HepG2 (cell line): ENCODE measurements around the gene EPN2. TPM values are rescaled to one million over a fixed set of nuclear protein-coding genes. Genes with fewer than 3 reads are reported as not detected.
A peak's percentile ranks its signal among the peaks of the same experiment; 100 is the strongest.

Experiments
- ATRX ChIP-seq: sonication (generic); formaldehyde crosslinking; IDR thresholded peaks from 2 replicates; pipeline ENCODE4 v1.4.0; 2020; ENCODE audit warnings: missing genetic modification reagents, borderline replicate concordance
- ERF ChIP-seq: IDR thresholded peaks from 2 replicates; pipeline ENCODE4 v1.6.1; 2018; ENCODE audit warnings: missing biosample characterization, missing genetic modification reagents
- GFI1 ChIP-seq: sonication (generic); formaldehyde crosslinking; IDR thresholded peaks from 2 replicates; pipeline ENCODE4 v1.5.0; 2020; ENCODE audit warnings: missing genetic modification reagents, mild to moderate bottlenecking, borderline replicate concordance
- HDAC2 ChIP-seq: sonication (generic); formaldehyde crosslinking; IDR thresholded peaks from 2 replicates; pipeline ENCODE4 v1.4.0; 2020; ENCODE audit warnings: missing genetic modification reagents
- HDAC6 ChIP-seq: fragments of 200-600 bp; sonication (generic); IDR thresholded peaks from 2 replicates; pipeline ENCODE4 v1.7.0; 2017; ENCODE audit warnings: mild to moderate bottlenecking, antibody characterized with exemption, low read length, low read depth
- HNRNPH1 ChIP-seq: fragments of 200-400 bp; formaldehyde crosslinking; optimal IDR thresholded peaks from 2 replicates; pipeline ENCODE3; 2017; ENCODE audit warnings: mild to moderate bottlenecking, low read depth, low read length
- MED13 ChIP-seq: sonication (generic); formaldehyde crosslinking; IDR thresholded peaks from 2 replicates; pipeline ENCODE4 v1.5.0; 2020; ENCODE audit warnings: missing genetic modification reagents
- NR1H2 ChIP-seq: sonication (generic); formaldehyde crosslinking; IDR thresholded peaks from 2 replicates; pipeline ENCODE4 v1.8.1; 2022; ENCODE audit warnings: low read depth, missing genetic modification reagents, borderline replicate concordance
- NR2F1 ChIP-seq, 2 experiments: fragments of 450-650 bp in 1 of 2; formaldehyde crosslinking in 1 of 2; IDR thresholded peaks; 2 replicates each; pipeline versions ENCODE4 v1.5.0 to v1.6.1; 2016 to 2020; ENCODE audit warnings: mild to moderate bottlenecking in 1 of 2, missing compliant biosample characterization in 1 of 2, missing genetic modification reagents in 1 of 2, moderate library complexity in 1 of 2
- RBM39 ChIP-seq: fragments of 200-400 bp; formaldehyde crosslinking; IDR thresholded peaks from one replicate; pipeline ENCODE4 v1.6.1; 2018; ENCODE audit warnings: antibody characterized with exemption, mild to moderate bottlenecking, low read depth, low read length; ENCODE audit not compliant: poor library complexity, severe bottlenecking
- TRIM24 ChIP-seq: sonication (generic); formaldehyde crosslinking; IDR thresholded peaks from 2 replicates; pipeline ENCODE4 v1.8.0; 2022; ENCODE audit warnings: mild to moderate bottlenecking, missing genetic modification reagents
- XBP1 ChIP-seq: sonication (generic); formaldehyde crosslinking; IDR thresholded peaks from 2 replicates; pipeline ENCODE4 v1.5.0; 2020; ENCODE audit warnings: missing genetic modification reagents
- ZNF224 ChIP-seq: sonication (generic); formaldehyde crosslinking; IDR thresholded peaks from 2 replicates; pipeline ENCODE4 v1.5.0; 2020; ENCODE audit warnings: mild to moderate bottlenecking, missing genetic modification reagents
- ZNF407 ChIP-seq: sonication (generic); formaldehyde crosslinking; IDR thresholded peaks from one replicate; pipeline ENCODE4 v1.5.1; 2020; ENCODE audit warnings: mild to moderate bottlenecking, missing genetic modification reagents; ENCODE audit errors: not compliant biosample characterization
- ZNF546 ChIP-seq: sonication (generic); formaldehyde crosslinking; conservative IDR thresholded peaks from 2 replicates; pipeline ENCODE4 v1.8.1; 2023; ENCODE audit warnings: mild to moderate bottlenecking, missing genetic modification reagents
- ZNF790 ChIP-seq: sonication (generic); formaldehyde crosslinking; IDR thresholded peaks from 2 replicates; pipeline ENCODE4 v1.8.0; 2022; ENCODE audit warnings: missing genetic modification reagents, mild to moderate bottlenecking, borderline replicate concordance
- polyA plus RNA-seq, 8 experiments: library from polyadenylated mRNA; depleted of rRNA in 3 of 8; stranded (reverse) in 7 of 8; unstranded in 1 of 8; fragments of >200 nt; fragmentation: Illumina TruSeq in 4 of 8; extraction: Trizol in 4 of 8; gene quantifications; 2 replicates each; pipeline versions ENCODE4 v1.2.1 to v1.2.3, GENCODE V29; 2011 to 2016; ENCODE audit warnings: low read depth in 4 of 8, missing spikeins in 1 of 8, mixed read lengths in 1 of 8; ENCODE audit not compliant: insufficient read depth in 1 of 8
- total RNA-seq, 5 experiments: library from RNA; depleted of rRNA; stranded (reverse); fragments of >200 nt; fragmentation: Illumina TruSeq; extraction: Trizol; gene quantifications; 2 replicates each; pipeline ENCODE4 v1.2.3, GENCODE V29; 2016; ENCODE audit warnings: low read depth in 1 of 5
- TF ChIP-seq, protein P1 (sequence below): IDR thresholded peaks from 2 replicates; pipeline ENCODE4 v1.6.1; 2016; ENCODE audit warnings: missing biosample characterization, missing genetic modification reagents, low read depth
- TF ChIP-seq, protein P2 (sequence below): IDR thresholded peaks from 2 replicates; pipeline ENCODE4 v1.6.1; 2016; ENCODE audit warnings: control low read depth

Gene EPN2
- total and polyA plus RNA-seq, 2 of the 13 experiments (the other 11 are each of a cell fraction or from before 2014, with no cell fraction given), result 7.8 to 19.2 TPM

- no peak for TF ChIP-seq ZNF407
- TF ChIP-seq, protein P1, sequence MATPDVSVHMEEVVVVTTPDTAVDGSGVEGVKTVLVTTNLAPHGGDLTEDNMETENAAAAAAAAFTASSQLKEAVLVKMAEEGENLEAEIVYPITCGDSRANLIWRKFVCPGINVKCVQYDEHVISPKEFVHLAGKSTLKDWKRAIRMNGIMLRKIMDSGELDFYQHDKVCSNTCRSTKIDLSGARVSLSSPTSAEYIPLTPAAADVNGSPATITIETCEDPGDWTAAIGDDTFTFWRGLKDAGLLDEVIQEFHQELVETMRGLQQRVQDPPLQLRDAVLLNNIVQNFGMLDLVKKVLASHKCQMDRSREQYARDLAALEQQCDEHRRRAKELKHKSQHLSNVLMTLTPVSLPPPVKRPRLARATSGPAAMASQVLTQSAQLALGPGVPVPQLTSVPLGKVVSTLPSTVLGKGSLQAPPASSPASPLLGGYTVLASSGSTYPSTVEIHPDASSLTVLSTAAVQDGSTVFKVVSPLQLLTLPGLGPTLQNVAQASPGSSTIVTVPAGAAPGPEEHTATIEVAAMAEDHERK (CRISPR knock-in tag), result no peak
- no peak for TF ChIP-seq RBM39
- no peak for TF ChIP-seq TRIM24 (CRISPR knock-in tag)
- TF ChIP-seq HNRNPH1, result no peak
- no peak; the same call in 1 of the 2 replicates for TF ChIP-seq GFI1
- TF ChIP-seq NR1H2 (CRISPR knock-in tag), result no peak
- peak; percentile 84; the same call in 1 of the 2 replicates for TF ChIP-seq ZNF546 (CRISPR knock-in tag)
- no peak for TF ChIP-seq MED13 (CRISPR knock-in tag)
- peak; percentile 50 for TF ChIP-seq HDAC2 (CRISPR knock-in tag)
- TF ChIP-seq ATRX (CRISPR knock-in tag), result no peak
- no peak for TF ChIP-seq NR2F1 (CRISPR knock-in tag; IDR thresholded peaks at IDR 0.05)
- TF ChIP-seq, protein P2, sequence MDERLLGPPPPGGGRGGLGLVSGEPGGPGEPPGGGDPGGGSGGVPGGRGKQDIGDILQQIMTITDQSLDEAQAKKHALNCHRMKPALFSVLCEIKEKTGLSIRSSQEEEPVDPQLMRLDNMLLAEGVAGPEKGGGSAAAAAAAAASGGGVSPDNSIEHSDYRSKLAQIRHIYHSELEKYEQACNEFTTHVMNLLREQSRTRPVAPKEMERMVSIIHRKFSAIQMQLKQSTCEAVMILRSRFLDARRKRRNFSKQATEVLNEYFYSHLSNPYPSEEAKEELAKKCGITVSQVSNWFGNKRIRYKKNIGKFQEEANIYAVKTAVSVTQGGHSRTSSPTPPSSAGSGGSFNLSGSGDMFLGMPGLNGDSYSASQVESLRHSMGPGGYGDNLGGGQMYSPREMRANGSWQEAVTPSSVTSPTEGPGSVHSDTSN (CRISPR knock-in tag), result no peak
- TF ChIP-seq XBP1 (CRISPR knock-in tag), result no peak
- peak; percentile 58; the same call in 1 of the 2 replicates for TF ChIP-seq ERF (CRISPR knock-in tag)
- TF ChIP-seq ZNF224, result 0 out of 2 replicates have a peak, but pooled peaks have one; percentile 12
- no peak; the same call in none of the 2 replicates for TF ChIP-seq ZNF790 (CRISPR knock-in tag)
- no peak for TF ChIP-seq HDAC6
These were observed 125.3 kb downstream of the EPN2 start, which contains the start of gene B9D1 (continued) for GRCh38 chr17:19362277-19363113.
